GM18870 (cell line): ENCODE measurements around the gene PTGDS.

Experiments used
- ATAC-seq: cut with Tn5 transposase; IDR thresholded peaks from one replicate; pipeline ENCODE4 v1.9.1; 2021; ENCODE audit warnings: moderate library complexity; ENCODE audit not compliant: unreplicated experiment

PTGDS gene

GRCh38 chr9:136972335-136972734, 5.0 kb upstream of the PTGDS start:
- ATAC-seq, result no peak

- ATAC-seq, result no peak
Measured at GRCh38 chr9:136972743-136973142, 4.6 kb upstream of the PTGDS start.

- ATAC-seq, result no peak
Measured at GRCh38 chr9:136973618-136974617, 3.4 kb upstream of the PTGDS start.

GRCh38 chr9:136974817-136975535, 2.3 kb upstream of the PTGDS start:
- no peak for ATAC-seq

- no peak for ATAC-seq
Measured at GRCh38 chr9:136975644-136976043, 1.7 kb upstream of the PTGDS start.

GRCh38 chr9:136977649-136978072, 357 bp downstream of the PTGDS start:
- ATAC-seq, result no peak

- no peak for ATAC-seq
Measured at GRCh38 chr9:136978073-136978864, 965 bp downstream of the PTGDS start.

GRCh38 chr9:136978865-136979544, 1.7 kb downstream of the PTGDS start:
- ATAC-seq, result no peak

GRCh38 chr9:136979769-136980587, 2.7 kb downstream of the PTGDS start:
- ATAC-seq, result no peak

GRCh38 chr9:136980669-136981478, 3.6 kb downstream of the PTGDS start:
- no peak for ATAC-seq

GRCh38 chr9:136981588-136982231, 4.4 kb downstream of the PTGDS start:
- no peak for ATAC-seq

- ATAC-seq, result no peak
Measured at GRCh38 chr9:136982232-136983051, 5.1 kb downstream of the PTGDS start, which contains the start of gene LCNL1. LCNL1 (plus strand) TSS chr9:136982993; CDS start chr9:136983587, 594 bp downstream.

- ATAC-seq, result no peak
Measured at GRCh38 chr9:136983167-136983566, 5.9 kb downstream of the PTGDS start.

- ATAC-seq, result no peak
Measured at GRCh38 chr9:136983656-136984314, 6.5 kb downstream of the PTGDS start.

- no peak for ATAC-seq
Measured at GRCh38 chr9:136984464-136985026, 7.2 kb downstream of the PTGDS start.

GRCh38 chr9:136985027-136985602, 7.8 kb downstream of the PTGDS start:
- ATAC-seq, result no peak
